Measurements from ENCODE around the gene GOLGA8Q. TPM values are rescaled to one million over a fixed set of nuclear protein-coding genes. Genes with fewer than 3 reads are reported as not detected.

Gene GOLGA8Q
- total RNA-seq, 4 donors from 2014 or later, result 0.72 to 3.3 (median 2.3) TPM

Small RNA genes lying within 50 kb of the gene (small RNA-seq; reads per million reads assigned to genes)
- gene RF00096, result not detected
- not detected for gene RN7SL796P

Other genes with a start within 250 kb of the GOLGA8Q start
- gene CHRFAM7A, start 158.5 kb upstream of the GOLGA8Q start, total RNA-seq, result 1 to 10 TPM; 1.3 to 3.4 (median 3.0) TPM
- 1 to 10 TPM; 2.5 to 4.9 (median 3.7) TPM for gene GOLGA8R, start 137.8 kb upstream of the GOLGA8Q start, total RNA-seq
- 1 to 10 TPM in 3 of 4 donors, not detected in 1; 1.2 to 8.9 (median 2.2) TPM for gene GOLGA8H, start 52.0 kb downstream of the GOLGA8Q start, total RNA-seq